Measurements from ENCODE around the gene INTS11.

INTS11 gene

DNA sequence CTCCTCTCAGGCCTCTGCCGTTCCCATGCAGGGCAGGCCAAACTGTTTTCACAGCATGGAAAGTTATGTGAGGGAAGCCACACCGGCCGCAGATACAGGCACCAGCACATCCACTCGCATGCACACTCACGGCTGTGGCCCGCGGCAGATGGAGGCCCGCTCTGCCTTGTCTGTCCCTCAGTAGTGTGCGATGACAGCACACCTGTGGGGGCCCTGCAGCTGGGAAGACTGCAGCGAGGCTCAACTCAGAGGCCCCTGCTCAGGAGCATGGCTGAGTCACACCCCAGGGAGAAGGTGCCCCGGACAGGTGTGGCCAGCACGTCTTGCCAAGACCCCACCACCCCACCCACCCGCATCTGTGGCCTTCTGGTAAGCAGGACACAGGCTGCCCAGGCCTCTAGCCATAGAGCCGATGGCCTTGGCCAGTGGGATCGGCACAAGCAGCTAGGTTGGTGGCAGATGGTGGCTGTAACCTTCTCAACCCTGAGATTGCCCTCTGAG is 49.5 kb downstream of the INTS11 start:
- no peak overlapping the region for H3K4me3 ChIP-seq (ENCODE audit: low read depth, low read length)
- TF ChIP-seq, protein P1, sequence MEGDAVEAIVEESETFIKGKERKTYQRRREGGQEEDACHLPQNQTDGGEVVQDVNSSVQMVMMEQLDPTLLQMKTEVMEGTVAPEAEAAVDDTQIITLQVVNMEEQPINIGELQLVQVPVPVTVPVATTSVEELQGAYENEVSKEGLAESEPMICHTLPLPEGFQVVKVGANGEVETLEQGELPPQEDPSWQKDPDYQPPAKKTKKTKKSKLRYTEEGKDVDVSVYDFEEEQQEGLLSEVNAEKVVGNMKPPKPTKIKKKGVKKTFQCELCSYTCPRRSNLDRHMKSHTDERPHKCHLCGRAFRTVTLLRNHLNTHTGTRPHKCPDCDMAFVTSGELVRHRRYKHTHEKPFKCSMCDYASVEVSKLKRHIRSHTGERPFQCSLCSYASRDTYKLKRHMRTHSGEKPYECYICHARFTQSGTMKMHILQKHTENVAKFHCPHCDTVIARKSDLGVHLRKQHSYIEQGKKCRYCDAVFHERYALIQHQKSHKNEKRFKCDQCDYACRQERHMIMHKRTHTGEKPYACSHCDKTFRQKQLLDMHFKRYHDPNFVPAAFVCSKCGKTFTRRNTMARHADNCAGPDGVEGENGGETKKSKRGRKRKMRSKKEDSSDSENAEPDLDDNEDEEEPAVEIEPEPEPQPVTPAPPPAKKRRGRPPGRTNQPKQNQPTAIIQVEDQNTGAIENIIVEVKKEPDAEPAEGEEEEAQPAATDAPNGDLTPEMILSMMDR (IDR thresholded peaks at IDR 0.05; ENCODE audit: borderline replicate concordance, insufficient read depth, low read depth, low read length) = no peak

DNA sequence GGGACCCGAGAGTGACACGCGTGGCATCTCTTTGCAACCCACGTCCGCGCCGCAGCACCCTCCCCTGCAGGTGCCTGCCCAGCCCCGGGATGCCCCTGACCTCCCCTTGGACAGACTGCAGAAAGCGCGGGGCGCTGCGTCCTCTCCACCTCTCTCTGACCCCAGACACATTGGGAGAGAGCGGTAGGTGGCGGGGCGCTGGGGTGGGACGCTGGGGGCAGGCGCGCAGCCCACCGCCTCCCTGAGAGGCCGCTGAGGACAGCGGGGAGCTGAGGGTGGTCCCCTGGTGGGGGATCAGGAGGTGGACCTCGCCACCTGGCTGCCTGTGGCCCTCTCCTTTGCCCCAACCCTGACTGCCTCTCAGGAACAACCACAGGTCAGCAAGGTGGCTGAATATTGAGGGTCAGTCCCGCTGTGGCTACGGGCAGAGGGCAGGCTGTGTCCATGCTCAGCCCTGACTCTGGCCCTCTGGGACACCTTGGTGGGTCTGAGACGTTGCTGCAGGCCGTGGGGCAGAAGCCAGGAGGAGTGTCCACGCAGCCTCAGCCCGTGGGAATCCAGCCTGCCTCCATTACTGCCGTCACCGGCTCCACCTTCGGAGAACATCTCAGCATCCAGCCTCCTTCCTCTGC is 50.0 kb downstream of the INTS11 start:
- TF ChIP-seq, protein P1 (IDR thresholded peaks at IDR 0.05; ENCODE audit: borderline replicate concordance, insufficient read depth, low read depth, low read length) = no peak
- H3K4me3 ChIP-seq (ENCODE audit: low read depth, low read length) = peak overlapping the region; percentile 77

DNA sequence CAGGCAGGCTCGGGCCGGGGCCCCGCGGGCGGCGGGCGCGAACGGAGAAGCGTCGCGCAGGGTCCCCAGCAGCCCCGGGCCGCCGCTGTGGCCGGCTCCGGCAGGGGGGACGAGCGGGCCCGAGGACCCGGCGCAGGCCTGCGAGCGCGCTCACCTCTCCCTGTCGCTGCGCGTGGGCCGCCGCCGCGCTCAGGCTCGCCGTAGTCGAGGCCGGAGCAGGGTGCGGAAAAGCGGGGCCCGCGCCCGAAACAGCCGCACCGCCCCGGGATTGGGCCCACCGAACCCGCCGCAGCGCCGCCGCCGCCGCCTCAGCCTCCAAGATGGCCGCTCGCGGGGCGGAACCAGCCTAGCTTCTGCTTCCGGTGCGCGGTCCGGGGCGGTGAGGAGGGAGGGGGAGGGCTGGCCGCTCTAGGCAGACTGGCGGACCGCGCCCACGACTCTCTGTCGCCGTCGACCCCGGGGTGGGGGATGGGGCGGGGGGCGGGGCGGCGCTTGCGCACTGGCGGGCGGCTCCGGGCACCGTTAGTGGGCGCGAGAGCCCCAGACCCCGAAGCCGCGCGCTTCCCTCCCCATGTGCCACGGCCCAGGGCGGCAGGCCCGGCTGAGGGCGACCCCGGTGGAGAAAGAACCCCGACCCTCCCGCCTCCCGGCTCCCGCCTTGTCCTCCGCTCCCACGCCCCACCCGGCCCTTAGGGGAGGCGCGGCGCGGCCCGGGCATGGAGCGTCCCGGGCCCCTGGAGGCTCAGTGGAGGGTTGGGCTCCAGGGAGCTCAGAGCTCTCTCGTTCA is 50.8 kb downstream of the INTS11 start, which contains the start of gene UBE2J2:
Gene UBE2J2 (minus strand): TSS at position 343 of the 787 bp plus-strand sequence. CDS start 5,862 bp downstream, outside the sequence.
- TF ChIP-seq, protein P1 (IDR thresholded peaks at IDR 0.05; ENCODE audit: borderline replicate concordance, insufficient read depth, low read depth, low read length) = 0 out of 2 replicates have a peak, but pooled peaks have one; percentile 1
- peak within 1 kb of the TSS; percentile 77 for H3K4me3 ChIP-seq (ENCODE audit: low read depth, low read length)

DNA sequence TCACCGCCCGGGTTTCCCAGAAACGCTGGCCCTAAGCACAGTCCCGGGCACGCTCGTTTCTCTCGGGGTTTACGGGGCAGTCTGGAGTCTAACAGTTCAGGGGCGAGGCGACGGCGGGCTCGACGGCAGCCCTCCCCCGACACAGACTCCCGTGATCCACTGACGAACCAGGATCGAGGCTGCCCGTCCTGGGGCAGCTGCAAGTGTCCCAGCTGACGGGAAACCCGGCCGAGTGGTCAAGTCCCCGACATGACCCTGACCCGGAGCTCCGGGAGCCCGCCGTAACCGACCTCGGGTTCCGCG is 51.3 kb downstream of the INTS11 start:
- H3K4me3 ChIP-seq (ENCODE audit: low read depth, low read length) = peak overlapping the region; percentile 77
- TF ChIP-seq, protein P1 (IDR thresholded peaks at IDR 0.05; ENCODE audit: borderline replicate concordance, insufficient read depth, low read depth, low read length) = no peak

DNA sequence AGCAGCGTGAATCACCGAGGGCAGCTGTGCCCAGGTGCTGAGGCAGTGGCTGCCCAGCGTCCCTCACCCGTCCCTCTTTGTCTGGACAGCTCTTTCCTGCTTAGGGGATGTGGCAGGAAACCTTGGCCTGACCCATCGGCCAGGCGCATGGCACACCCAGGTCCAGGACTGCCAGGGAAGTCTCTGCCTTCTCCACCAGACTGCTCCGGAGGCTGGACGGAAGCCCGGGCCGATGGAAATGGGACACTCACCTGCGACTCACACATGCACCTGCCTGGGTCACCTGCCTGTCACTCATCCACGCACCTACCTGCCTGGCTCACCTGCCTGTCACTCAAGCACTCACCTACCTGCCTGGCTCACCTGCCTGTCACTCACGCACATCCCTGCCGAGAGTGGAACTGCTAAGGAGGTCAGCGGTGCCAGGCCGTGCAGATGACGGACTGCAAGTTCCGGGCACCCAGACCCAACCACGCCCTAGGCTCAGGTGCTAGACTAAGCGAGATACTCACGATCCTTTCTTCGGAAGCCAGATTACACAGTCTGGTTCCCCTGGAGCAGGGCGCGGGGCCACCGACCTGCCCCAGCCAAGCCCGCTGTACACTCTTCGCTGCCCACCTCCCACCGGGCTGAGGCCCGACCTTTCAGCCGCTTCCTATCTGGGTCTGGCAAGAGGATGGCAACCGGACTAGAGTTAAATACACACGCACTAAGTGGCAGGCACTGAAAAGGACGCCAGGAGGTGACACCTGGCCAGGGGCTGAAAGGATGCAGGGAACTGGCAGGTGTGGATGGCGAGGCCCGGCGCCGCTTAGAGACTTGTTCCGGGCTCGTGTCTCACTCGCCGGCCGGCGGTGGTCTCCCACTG is 51.9 kb downstream of the INTS11 start:
- TF ChIP-seq, protein P1 (IDR thresholded peaks at IDR 0.05; ENCODE audit: borderline replicate concordance, insufficient read depth, low read depth, low read length) = no peak
- peak overlapping the region; percentile 77 for H3K4me3 ChIP-seq (ENCODE audit: low read depth, low read length)

DNA sequence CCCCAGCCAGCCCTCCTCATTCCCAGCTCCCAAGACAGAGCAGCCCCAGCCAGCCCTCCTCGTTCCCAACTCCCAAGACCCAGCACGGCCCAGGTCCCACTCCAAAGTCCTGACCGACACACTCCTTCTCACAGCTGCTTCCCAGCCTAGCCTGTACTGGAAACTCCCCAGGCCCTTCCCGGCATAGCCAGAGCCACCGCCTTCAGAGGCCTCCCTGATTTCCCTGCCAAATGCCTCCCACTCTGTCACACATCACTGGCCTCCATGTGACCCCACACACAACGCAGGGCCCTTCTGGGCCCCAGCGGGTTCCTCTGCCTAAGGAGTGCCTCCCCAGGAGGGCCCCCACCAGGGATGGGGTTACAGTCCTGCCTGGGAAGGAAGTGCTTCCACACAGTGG is 53.6 kb downstream of the INTS11 start:
- H3K4me3 ChIP-seq (ENCODE audit: low read depth, low read length) = no peak overlapping the region
- TF ChIP-seq, protein P1 (IDR thresholded peaks at IDR 0.05; ENCODE audit: borderline replicate concordance, insufficient read depth, low read depth, low read length) = no peak

Data from GM12875 (cell line).